SW 1271 (cell line): Measurements from ENCODE around the gene CLINT1.
A peak's percentile ranks its signal among the peaks of the same experiment; 100 is the strongest.

Experiments used
- DNase-seq, 2 experiments: peaks; one replicate each; lab custom pipeline; 2025; lab: John Stamatoyannopoulos, UW

Gene CLINT1

GRCh38 chr5:157820593-157821252, 38.2 kb downstream of the CLINT1 start:
- peak in 1 of 2 experiments; percentile 40 for DNase-seq

DNA sequence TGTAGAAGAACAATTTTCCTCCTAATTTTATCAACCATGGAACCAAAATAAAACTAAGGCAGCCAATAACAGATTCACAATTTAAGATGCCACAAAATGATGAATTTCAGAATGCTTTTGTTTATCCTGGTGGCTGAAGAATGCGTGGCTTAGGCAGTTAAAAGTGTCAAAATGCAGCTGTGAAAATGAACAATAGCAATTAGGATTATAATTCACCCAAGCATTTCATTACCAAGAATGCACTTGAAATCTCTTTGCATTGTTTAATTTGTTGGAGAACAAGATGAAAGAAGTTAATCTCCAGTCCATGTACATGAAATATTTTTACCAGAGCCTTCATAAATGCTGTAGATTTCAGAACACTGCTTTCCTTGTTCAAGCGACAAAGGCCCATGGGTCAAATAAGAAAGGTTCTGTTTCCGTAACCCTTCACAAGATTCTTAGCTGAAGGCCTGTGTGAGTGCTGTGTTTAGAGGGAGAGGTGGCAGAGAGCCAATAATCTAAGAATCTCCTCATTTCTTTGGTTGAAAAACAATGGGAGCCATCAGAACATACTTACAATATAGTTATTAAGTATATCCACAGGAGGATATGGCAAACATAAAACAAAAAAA, 39.3 kb downstream of the CLINT1 start:
- no peak for DNase-seq

DNA sequence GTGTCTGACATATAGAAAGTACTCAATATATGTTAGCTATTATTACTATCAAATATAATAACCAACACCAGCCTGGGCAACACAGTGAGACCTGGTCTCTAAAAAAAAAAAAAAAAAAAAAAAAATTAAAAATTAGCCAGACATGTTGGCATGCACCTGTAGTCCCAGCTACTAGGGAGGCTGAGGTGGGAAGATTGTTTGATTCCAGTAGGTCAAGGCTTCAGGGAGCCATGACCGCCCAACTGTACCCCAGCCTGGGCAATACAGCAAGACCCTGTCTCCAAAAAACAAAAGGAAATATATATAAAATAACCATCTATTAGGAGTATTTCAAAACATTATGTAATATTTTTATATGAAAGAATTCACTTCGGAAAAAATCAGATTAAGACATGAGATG, 40.6 kb downstream of the CLINT1 start:
- DNase-seq, result no peak

GRCh38 chr5:157817928-157818327, 41.0 kb downstream of the CLINT1 start:
- no peak for DNase-seq

DNA sequence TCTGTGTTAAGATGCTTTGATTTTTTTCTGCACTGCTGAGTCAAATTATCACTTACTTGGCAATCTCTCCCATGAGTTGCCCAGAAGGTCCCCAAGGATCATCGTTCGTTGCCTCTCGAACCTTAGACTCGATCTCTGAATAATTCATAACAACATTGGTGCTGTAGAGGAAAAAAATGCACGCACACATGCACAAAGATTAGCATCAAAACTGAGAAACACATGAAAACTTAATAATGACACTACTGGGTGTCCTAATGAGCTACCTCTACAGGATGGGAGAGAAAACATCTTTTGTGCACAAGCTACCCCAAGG, 41.6 kb downstream of the CLINT1 start:
- DNase-seq, result no peak

DNA sequence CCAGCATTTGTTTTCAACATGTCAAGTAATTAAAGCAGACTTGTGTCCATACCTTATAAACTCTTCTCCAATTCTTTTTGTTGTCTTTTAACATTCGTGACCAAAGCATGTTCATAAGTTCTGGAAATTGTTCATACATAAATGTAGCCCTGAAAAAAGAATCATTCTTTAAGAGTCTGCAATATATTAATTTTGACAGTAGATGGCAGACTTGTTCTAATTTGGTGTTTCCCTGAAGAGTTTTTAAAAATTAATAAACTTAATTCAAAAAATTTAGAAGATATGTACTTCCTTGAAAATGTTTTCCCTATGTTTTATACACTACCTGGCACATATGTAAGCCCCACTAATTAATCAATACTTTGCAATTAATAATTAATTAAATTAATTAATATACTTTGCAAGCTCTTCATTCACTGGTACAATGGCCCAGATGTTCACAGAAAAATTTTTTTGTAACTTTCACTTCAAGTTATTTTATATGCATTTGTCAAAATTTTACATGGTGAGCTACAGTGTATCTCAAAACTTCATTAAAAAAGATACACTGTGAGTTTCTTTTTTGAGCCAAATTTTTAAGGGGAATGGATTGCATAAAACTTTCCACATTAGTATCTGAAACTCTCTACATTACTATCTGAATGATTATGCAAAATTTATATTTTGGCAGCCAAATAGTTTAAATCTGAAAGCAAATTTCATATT, 42.1 kb downstream of the CLINT1 start:
- DNase-seq, result peak in 1 of 2 experiments; percentile 50

DNA sequence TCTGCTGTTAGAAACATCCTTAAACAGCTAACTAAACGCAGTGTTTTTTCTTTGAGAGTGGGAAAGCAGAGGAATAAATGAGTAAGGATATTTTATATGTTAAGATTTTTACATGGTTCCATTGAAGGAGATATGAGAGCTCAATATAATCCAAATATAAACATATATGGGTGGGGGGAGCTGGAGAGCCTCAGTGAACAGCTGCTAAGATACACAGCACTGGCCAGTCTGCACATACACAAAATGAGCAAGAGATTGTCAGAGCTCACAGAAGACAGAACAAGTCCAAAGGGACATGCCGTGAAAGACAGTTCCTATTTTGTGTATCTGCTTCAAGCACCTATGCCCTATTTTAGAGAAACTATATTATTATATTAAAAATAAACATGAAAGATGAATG, 46.9 kb downstream of the CLINT1 start:
- DNase-seq, result no peak

DNA sequence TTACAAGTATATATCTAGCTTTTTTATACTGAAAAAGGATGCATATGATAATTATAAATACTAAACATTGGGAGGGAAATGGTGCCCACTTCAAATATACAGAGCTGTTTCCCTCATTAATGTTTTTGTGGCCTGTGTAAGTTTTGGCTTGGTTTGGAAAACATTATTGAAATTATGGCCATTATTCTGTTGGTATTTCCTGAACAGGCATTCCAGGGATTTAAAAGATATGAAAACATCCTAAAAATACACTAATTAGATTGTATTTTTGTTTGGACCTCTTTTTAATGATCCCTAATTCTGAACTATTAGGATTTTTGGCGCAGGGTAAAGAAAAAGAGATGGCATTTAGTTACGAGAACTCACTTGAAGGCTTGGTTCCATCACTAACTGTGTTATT, 50.9 kb downstream of the CLINT1 start:
- DNase-seq, result no peak

GRCh38 chr5:157802736-157803135, 56.2 kb downstream of the CLINT1 start:
- no peak for DNase-seq

DNA sequence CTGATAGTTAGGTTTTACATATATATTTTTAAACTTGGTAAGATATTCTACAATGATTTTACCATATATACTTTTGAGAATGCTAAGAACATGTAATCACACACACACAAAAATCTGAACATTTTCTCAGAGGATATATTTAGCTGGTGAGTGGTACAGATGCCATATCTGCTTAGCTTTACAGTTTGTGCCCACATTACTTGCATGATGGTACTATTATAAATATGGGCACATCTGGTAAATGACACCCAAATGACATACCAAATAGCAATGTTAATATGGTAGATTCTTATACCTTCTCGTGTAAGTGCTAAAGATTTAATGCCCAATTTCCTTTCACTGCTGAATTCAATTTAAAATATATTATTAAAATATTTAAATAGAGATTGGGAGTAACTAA, 58.8 kb downstream of the CLINT1 start:
- DNase-seq, result no peak

DNA sequence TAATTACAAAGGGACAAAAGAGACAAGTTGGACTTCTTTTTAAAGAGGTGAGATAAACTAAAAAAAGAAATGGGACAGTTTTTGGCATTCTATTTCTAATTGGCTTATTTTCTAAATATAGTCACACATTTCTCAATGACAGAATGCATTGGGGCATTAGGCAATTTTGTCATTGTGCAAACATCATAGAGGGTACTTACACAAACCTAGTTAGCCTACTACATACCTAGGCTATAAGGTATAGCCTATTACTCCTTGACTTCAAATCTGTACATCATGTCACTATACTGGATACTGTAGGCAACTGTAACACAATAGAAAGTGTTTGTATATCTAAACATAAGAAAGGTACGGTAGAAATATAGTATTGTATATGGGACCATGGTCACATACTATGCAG, 59.4 kb downstream of the CLINT1 start:
- DNase-seq, result no peak

DNA sequence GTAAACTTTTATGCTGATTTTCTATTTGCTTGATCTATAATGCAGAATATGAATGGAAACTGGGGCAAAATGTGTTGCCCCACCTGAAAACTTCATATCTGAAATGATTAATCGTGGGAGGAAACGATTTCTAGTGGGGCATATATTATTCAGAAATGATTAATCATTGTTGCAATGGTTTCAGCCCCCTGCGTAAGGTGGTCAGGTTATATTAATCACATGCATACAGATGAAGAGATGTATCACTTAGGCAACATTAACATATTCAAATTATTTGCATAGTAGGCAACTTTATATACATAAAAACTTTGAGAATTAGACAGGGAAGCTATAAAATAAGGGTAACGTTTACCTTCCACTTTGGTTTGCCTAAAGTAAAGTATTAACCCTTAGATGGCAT, 65.6 kb downstream of the CLINT1 start:
- no peak for DNase-seq

- DNase-seq, result no peak
These were observed 73.1 kb downstream of the CLINT1 start for GRCh38 chr5:157785801-157786200.

GRCh38 chr5:157779221-157779620, 79.7 kb downstream of the CLINT1 start:
- DNase-seq, result no peak

DNA sequence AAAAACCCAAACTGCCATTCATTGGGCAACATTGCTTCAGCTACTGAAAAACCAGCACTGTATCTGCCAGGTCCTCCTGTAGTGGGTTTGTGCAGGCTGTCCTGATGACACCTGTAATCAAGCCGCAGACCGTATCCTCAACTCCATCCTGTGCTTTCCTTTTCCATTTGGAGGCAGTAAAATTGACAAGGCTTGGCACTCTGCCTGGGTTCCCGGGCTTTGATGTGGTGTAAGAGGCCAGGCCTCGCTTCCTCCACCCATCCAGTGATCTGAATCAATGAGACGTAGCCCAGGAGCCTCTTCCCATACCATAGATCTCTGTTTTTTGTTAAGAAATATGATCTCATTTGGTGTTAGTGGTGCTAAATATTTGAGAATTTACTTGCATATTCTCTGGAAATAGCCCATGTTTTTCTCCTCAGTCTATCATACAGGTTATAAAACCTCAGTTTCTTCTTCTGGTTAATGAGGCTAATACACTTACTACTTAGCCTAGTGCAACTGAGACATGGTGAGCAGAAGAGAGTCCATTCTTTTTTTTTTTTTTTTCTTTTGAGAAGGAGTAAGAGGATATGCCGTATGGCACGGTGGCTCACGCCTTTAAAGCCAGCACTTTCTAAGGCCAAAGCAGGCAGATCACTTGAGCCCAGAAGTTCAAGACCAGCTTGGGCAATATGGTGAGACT, 80.7 kb downstream of the CLINT1 start:
- DNase-seq, result no peak

DNA sequence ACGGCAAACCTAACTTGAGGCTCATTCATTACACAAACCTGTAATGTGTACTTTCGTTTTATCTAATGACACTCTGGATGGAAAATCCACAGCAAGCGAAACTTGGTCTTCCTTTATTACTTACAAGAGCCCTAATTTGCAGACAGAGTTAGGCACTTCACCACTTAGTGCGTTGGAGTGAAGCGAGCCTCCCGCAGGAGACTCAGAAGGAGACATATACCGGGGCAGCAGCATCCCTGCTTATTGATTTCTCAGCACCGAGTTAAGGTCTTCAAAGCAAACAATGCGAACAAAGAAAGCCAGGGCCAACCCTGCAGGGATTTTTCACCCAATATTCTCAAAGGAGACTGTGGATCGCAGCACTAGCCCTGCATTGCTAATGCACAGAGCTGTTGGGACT, 86.8 kb downstream of the CLINT1 start:
- no peak for DNase-seq

GRCh38 chr5:157770665-157771064, 88.3 kb downstream of the CLINT1 start:
- no peak for DNase-seq

- no peak for DNase-seq
These were observed 91.3 kb downstream of the CLINT1 start for GRCh38 chr5:157767689-157768088.

DNA sequence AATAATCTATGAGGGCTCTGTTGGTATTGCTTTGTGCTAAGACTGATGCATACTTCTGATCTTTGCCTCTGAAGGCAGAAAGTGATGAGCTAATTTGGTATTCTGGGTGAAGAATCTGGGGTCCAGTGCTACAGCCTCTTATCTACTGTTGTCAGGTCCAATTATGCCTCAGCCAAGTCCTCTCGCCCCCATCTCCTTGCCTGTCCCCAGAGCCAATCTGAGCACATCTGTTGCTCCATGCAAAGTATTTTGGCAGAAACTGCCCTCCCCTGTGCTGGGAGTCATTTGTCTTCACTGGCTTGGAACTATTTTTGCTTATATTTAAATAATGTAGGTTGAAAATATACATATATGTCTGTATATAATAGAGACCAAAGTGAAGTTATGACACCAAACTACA, 92.0 kb downstream of the CLINT1 start:
- no peak for DNase-seq

- no peak for DNase-seq
These were observed 92.5 kb downstream of the CLINT1 start for GRCh38 chr5:157766442-157766841.

- no peak for DNase-seq
These were observed 94.4 kb downstream of the CLINT1 start for GRCh38 chr5:157764531-157764930.

DNA sequence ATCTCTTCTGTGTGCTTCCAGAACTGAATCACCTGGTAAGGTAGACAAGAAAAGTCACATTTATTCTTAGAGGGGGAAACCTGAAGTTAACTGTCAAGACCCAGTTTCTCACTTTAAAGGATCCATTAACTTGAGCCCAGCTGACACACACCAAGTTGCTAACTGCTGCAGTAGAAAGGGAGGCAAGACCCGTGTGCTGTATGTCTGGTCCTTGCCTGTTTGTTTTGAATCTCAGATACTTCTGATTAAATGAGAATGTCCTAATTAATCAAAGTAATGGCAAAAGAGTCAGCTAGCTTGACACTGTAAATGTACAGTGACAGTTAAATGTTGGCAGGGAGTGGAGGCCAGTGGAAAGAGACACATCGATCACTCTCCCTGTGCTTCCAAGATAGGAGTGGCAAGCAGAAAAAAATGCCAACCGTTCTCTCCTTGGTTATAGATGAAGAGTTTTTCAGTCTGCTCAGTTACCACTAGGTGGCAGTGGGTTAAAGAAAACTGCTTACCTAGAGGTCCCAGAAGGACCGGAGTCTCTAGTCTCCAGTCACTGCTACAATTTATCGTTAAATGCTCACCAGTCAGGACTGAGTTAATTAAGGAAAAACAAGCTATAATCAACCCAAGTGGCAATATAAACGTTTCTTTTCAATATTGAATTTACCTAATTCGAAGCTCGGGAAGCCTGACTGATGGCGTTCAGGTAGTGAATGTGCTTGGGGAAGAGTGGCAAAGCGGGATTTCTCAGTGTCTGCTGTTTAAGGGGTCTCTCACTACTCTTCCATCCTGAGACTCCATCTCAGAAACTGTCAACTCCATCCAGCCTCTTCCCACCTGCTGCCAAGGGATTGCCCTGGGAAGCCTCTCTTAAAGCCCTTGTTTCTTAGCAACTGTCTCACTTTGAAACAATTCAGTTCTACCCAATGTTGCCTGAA, 97.0 kb downstream of the CLINT1 start:
- DNase-seq, result peak; percentile 18 to 80
